HFF-Myc (cell line): ENCODE measurements around the gene TBCK.

Experiments
- DNase-seq: peaks from one replicate; pipeline ENCODE4 v3.0.0-alpha.2; 2011; ENCODE audit warnings: low read depth; ENCODE audit errors: extremely low read depth
- H3K4me3 ChIP-seq: replicated peaks from 2 replicates; pipeline ENCODE4 v1.5.1; 2011; ENCODE audit warnings: low read depth, mild to moderate bottlenecking, control low read depth, low read length
- CTCF ChIP-seq: IDR thresholded peaks from 2 replicates; pipeline ENCODE4 v1.5.1; 2012; ENCODE audit warnings: mild to moderate bottlenecking, low read depth, low read length, control low read depth; ENCODE audit errors: missing control alignments

The TBCK gene

GRCh38 chr4:106314960-106315359 lies 1.0 kb downstream of the TBCK start:
- H3K4me3 ChIP-seq: peak overlapping the region; percentile 63
- no peak for TF ChIP-seq CTCF
- DNase-seq: no peak

GRCh38 chr4:106312997-106313522 lies 2.9 kb downstream of the TBCK start:
- H3K4me3 ChIP-seq: no peak overlapping the region
- TF ChIP-seq CTCF: no peak
- no peak for DNase-seq

DNA sequence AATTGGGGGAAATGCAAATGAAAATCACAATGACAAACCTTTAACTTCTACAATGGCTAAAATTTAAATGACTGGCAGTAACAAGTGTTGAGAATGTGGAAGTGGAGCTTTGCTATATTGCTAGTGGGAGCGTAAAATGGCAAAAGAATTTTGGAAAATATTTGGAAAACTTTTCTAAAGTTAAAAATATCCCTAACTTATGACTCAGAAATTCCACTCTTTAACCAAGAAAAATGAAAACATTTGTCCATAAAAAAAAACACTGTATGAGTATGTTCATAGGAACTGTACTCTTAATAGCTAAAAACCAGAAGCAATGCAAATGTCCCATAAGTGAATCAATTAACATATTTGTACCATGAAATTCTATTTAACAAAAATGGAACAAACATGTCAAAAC lies 3.6 kb downstream of the TBCK start:
- H3K4me3 ChIP-seq: no peak overlapping the region
- DNase-seq: no peak
- no peak for TF ChIP-seq CTCF

DNA sequence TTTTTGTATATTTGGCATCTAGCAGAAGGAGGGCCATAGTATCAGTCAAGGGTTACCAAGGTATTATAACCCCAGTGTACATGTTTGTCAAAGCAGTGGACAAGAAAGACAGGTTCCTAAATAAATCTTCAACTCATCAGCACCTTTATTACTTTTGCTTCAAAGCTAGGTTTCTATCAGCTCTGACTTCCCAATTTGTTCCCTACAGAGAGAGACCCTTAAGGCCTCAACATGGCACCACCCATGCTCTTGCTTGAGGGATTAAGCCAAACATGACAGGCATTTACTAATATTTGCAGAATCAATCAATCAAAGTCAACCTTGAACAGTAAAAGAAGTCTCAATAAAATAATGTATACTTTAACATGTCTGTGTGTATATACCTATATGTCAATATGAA lies 9.4 kb downstream of the TBCK start:
- no peak for TF ChIP-seq CTCF
- no peak for DNase-seq
- H3K4me3 ChIP-seq: no peak overlapping the region

DNA sequence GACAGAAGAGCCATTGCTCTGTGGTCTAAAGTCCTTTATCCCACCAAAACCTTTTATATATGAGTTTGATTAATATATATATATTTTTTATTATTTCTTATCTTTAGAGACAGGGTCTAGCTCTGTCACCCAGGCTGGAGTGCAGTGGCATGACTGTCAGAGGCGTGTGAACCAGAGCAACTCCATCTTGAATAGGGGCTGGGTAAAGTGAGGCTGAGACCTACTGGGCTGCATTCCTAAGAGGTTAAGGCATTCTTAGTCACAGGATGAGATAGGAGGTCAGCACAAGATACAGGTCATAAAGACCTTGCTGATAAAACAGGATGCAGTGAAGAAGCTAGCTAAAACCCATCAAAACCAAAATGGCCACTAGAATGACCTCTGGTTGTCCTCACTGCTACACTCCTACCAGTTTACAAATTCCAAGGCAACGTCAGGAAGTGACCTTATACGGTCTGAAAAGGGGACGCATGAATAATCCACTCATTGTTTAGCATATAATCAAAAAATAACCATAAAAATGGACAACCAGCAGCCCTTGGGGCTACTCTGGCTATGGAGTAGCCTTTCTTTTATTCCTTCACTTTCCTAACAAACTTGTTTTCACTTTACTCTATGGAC lies 10.5 kb downstream of the TBCK start:
- no peak overlapping the region for H3K4me3 ChIP-seq
- TF ChIP-seq CTCF: no peak
- no peak for DNase-seq

GRCh38 chr4:106304632-106305031 lies 11.4 kb downstream of the TBCK start:
- no peak overlapping the region for H3K4me3 ChIP-seq
- DNase-seq: no peak
- TF ChIP-seq CTCF: no peak
